NT2/D1 (cell line): ENCODE measurements around the gene TEX12.

Source experiments
- SUZ12 ChIP-seq: IDR thresholded peaks from 2 replicates; pipeline ENCODE4 v1.6.1; 2011; ENCODE audit not compliant: insufficient read length, insufficient read depth; ENCODE audit errors: extremely low read depth
- YY1 ChIP-seq: IDR thresholded peaks from 2 replicates; pipeline ENCODE4 v1.6.1; 2011; ENCODE audit not compliant: insufficient read length, insufficient read depth
- ZNF274 ChIP-seq: IDR thresholded peaks from 2 replicates; pipeline ENCODE4 v1.6.1; 2011; ENCODE audit warnings: mild to moderate bottlenecking, low read depth, low read length

- TF ChIP-seq YY1 (no peak), ZNF274 (no peak), SUZ12 (no peak)
These were observed 10.0 kb upstream of the TEX12 start for GRCh38 chr11:112156956-112157766.
